Activated gamma-delta T cell (primary cell): ENCODE data around the gene CALM3.
"Not testable (repeated sequence)": the region's sequence is repeated elsewhere in the genome, so short reads cannot be mapped to it uniquely, and the experiment has no call there.

Experiments
- DNase-seq: peaks from one replicate; lab custom pipeline; 2025; lab: John Stamatoyannopoulos, UW
- total RNA-seq, 2 donors: gene quantifications; one replicate each; lab custom pipeline; 2026; lab: John Stamatoyannopoulos, UW

CALM3 gene
- total RNA-seq: 91.5 to 100 reads per million in 2 donors

DNA sequence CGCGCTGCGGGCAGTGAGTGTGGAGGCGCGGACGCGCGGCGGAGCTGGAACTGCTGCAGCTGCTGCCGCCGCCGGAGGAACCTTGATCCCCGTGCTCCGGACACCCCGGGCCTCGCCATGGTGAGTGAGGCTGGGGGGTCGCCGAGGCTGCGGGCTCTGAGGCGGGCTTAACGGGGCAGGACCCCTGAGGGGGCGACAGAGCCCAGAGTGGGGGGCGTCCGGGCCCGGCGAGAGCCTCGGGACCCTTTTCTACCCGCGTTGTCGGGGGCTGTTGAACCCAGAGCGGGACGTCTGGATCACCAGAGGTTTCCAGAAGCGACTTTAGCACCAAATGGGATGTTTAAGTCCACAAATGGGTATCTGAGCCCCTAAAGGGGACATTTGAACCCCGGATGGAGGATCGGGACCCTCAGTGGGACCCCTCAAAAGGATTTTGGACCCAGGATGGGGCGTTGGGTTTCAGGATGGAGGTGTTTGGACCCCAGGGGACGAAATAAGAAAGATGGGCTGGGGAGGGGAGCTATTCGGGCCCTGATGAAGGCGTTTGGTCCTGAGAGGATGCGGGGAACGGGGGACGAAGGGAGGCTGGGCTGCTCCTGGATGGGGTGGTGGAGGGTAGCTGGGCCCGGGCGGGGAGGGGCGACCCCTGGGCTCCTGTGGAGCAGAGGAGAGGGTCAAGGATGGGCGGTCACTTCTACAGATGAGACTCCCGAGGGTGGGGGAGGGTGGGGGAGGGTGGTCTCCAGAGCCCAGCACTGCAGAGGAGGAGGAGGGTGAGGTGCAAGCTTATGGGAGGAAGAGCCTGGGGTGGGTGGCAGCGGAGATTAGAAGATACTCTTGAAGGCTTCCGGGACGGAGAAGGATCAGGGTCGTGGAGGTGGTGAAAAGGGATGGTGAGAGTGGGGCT, at the start of gene CALM3:
Gene CALM3 (plus strand): TSS at position 13 of the 907 bp plus-strand sequence. CDS start 105 bp downstream, at position 118.
- DNase-seq: no peak

- no peak for DNase-seq
Observed at GRCh38 chr19:46552891-46553290, 48.2 kb upstream of the CALM3 start.

DNA sequence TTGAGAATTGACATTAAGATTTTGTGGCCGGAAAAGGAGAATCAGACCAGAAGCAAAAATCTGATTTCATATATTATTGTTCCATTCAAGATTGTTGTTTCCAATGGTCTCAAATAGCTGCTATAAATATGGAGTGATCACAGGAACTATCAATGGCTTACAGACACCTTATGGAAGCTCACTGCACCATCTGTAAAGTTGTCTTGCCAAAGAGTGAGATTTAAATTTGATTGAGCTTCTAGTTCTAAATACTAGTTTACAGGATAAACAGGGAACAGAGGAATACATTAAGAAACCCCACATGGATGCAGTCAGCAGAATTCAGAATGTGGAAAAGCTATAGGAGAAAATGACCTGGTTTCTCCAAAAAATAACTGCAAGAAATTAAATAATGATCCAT, 47.0 kb upstream of the CALM3 start:
- DNase-seq: no peak

GRCh38 chr19:46555628-46556280, 45.4 kb upstream of the CALM3 start:
- no peak for DNase-seq

- not testable (repeated sequence) for DNase-seq
Observed at GRCh38 chr19:46556471-46556870, 44.7 kb upstream of the CALM3 start.

- DNase-seq: no peak
Observed at GRCh38 chr19:46559203-46559602, 41.9 kb upstream of the CALM3 start.

GRCh38 chr19:46559675-46560074, 41.5 kb upstream of the CALM3 start:
- not testable (repeated sequence) for DNase-seq

GRCh38 chr19:46564701-46565100, 36.4 kb upstream of the CALM3 start:
- DNase-seq: no peak

DNA sequence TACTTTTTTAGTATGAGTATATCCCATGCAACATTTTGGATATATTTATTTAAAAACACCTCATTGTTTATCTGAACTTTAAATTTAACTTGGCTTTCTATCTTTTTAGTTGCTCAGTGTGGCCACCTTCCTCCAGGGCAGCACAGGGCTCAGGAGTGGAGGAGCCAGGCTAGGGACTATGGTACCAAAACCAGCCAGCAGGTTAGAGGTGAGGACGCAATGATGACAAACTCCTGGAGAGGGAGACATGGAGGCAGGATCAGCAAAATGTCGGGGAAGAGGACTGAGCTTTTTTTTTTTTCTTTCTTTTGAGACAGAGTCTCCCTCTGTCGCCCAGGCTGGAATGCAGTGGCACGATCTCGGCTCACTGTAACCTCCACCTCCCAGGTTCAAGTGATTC, 29.6 kb upstream of the CALM3 start:
- DNase-seq: no peak

DNA sequence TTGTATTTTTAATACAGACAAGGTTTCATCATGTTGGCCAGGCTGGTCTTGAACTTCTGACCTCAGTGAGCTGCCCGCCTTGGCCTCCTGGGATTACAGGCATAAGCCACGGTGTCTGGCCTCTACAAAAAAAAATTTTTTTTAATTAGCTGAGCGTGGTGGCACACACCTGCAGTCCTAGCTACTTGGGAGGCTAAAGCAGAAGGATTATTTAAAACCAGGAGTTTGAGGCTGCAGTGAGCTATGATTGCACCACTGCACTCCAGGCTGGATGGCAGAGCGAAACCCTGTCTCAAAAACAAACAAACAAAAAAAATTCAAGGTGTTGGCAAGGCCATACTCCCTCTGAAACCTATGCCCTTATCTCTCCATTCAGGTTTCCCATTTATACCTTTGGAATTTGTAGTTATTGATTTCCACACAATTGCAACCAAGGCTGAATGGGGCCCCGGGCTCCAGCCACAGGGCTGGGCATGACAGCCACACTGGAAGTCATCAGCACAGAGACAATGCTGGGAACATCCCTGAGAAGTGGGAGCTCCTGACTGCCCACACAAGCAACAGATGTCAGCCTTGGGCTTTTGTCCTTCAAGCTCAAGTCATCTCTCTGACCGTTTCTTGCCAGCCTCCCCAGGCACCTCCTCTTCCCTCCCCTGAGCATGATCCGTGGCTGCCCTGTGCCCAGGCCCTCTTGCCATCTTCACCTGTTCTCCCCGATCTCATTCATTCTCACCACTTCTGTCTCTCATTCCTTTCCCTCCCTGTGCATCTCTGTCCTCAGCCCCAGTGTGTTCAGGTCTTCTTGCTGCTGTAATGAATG, 27.2 kb upstream of the CALM3 start:
- DNase-seq: no peak

- DNase-seq: no peak
Observed at GRCh38 chr19:46574533-46574932, 26.6 kb upstream of the CALM3 start.

DNA sequence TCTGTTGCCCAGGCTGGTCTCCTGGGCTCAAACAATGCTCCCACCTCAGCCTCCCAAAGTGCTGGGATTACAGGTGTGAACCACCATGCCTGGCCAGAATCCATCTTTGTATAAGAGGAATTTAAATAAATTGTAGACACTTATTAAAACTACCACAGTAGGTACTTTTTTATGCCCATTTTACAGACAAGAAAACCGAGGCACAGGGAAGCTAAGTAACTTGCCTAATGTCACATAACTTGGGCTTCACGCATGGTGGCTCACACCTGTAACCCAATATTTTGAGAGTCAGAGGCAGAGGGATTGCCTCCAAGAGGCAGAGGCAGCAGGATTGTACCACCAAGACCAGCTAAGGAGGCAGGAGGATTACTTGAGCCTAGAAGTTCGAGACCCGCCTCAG, 22.7 kb upstream of the CALM3 start:
- no peak for DNase-seq

DNA sequence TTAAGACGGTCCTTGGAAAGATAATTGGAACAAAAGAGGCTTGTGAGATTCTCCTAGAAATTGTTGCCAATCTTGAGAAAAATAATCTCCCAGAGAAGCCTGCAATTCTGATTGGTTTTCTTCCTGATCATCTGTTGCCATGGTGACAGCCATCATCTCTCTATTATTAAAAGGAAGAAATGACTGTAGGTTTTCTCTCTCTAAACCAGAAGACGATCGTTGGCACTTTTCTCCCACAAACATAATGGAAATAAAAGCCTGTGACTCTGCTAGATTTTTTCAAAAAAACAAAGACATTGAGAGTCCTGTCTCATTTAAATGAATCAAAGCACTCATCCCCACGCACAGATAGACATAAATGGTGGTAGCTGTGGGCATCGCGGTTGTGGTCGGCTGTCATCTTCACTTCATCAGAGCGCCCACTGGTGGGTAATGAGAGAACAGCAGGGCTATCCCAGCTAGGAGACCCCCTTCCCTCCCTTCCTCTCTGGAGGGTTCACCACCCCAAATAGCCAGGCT, 21.7 kb upstream of the CALM3 start:
- no peak for DNase-seq

DNA sequence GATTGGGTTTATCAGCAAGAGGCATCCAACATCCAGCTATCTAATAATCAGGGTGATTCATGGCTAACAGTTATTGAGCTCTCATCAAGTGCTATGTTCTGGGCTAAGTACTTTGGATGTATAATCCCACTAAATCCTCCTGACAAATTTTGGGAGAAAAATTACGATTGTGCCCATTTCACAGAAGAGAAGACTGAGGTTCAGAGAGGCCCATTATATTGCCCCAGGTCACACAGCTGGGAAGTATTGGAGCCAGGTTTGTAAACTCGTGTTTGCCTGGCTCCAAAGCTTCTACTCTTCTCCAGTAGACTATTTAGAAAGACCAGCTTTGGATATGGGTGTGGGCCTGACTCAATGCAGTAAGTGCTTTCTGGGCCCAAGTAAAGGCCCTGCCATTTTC, 20.9 kb upstream of the CALM3 start:
- no peak for DNase-seq

GRCh38 chr19:46585539-46585938, 15.6 kb upstream of the CALM3 start:
- DNase-seq: no peak

DNA sequence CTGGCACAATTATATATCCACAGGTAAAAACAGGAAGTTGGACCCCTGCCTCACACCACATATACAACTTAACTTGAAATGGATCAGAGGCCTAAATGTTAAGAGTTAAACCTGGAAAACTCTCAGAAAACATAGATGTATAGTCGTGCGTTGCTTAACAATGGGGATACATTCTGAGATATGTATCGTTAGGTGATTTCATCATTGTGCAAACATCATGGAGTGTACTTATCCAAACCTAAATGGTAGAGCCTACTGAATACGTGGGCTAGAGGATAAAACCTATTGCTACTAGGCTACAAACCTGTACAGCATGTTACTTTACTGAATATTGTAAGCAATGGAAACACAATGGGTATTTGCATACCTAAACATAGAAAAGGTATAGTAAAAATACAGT, 14.8 kb upstream of the CALM3 start:
- no peak for DNase-seq

GRCh38 chr19:46587861-46588260, 13.3 kb upstream of the CALM3 start:
- DNase-seq: no peak

DNA sequence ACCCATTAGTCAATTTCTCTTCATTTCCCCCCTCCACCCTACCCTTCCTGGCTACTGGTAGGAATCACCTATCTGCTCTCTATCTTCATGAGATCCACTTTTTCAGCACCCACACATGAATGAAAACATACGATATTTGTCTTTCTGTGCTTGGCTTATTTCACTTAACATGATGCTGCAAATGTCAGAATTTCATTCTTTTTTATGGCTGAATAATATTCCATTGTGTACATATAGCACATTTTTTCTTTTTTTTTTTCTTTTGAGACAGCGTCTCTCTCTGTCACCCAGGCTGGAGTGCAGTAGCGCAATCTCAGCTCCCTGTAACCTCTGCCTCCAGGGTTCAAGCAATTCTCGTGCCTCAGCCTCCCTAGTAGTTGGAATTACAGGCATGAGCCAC, 9.9 kb upstream of the CALM3 start:
- DNase-seq: no peak

GRCh38 chr19:46591870-46592269, 9.3 kb upstream of the CALM3 start:
- DNase-seq: no peak

DNA sequence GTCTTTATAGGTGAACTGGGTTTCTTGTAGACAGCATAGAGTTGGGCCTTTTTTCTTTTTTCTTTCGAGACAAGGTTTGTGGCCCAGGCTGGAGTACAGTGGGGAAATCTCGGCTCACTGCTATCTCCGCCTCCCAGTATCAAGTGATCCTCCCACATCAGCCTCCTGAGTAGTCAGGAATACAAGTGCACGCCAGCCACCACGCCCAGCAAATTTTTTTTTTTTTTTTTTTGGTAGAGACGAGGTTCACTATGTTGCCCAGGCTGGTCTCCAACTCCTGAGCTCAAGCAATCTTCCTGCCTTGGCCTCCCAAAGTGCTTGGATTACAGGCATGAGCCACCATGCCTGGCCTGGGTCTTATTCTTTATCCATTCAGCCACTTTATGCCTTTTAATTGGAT, 5.1 kb upstream of the CALM3 start:
- no peak for DNase-seq

- no peak for DNase-seq
Observed at GRCh38 chr19:46598372-46598917, 2.7 kb upstream of the CALM3 start.
